Ovary (tissue), 9 donors: Measurements from ENCODE around the gene ABHD4. TPM values are rescaled to one million over a fixed set of nuclear protein-coding genes. Genes with fewer than 3 reads are reported as not detected.

Source experiments
- DNase-seq, 5 donors: peaks; one replicate each; pipeline ENCODE4 v3.0.0-alpha.2; 2019 to 2020
- H3K27ac ChIP-seq, 2 donors: fragments of 200-600 bp; one replicate each; pipeline versions ENCODE4 v1.5.1 to v1.8.0; 2019 to 2022
- H3K27me3 ChIP-seq: fragments of 200-600 bp; one replicate; pipeline ENCODE4 v1.8.0; 2022
- H3K36me3 ChIP-seq: fragments of 200-600 bp; sonication (generic); one replicate; pipeline ENCODE4 v1.5.1; 2019
- H3K4me1 ChIP-seq: one replicate; pipeline ENCODE4 v1.8.1; 2013; ENCODE audit warnings: mild to moderate bottlenecking, moderate library complexity; ENCODE audit not compliant: insufficient read depth
- H3K4me3 ChIP-seq: fragments of 200-600 bp; sonication (generic); one replicate; pipeline ENCODE4 v1.5.1; 2017
- H3K9me3 ChIP-seq, 2 donors: fragments of 200-600 bp in 1 of 2; sonication (generic) in 1 of 2; one replicate each; pipeline versions ENCODE4 v1.5.1 to v1.8.1; 2013 to 2019; ENCODE audit warnings: mild to moderate bottlenecking in 1 of 2, moderate library complexity in 1 of 2
- EP300 ChIP-seq: sonication (generic); formaldehyde crosslinking; IDR thresholded peaks from one replicate; pipeline ENCODE4 v1.6.1; 2017; ENCODE audit warnings: antibody characterized with exemption
- POLR2A ChIP-seq: fragments of 450-650 bp; IDR thresholded peaks from one replicate; pipeline ENCODE4 v1.6.1; 2017; ENCODE audit warnings: antibody characterized with exemption, mild to moderate bottlenecking, moderate library complexity
- WGBS, 3 donors: extraction: QIAGEN DNeasy Blood & Tissue Kit in 1 of 3; methylation state at CpG; one replicate each; pipeline versions ENCODE4 v1.1.5 to v1.1.7; 2013 to 2017; 5-methylcytosine and 5-hydroxymethylcytosine counted together
- intact Hi-C, 4 donors: fragments of 100-400 bp; cut with DNase I; formaldehyde crosslinking; loops; one replicate each; pipeline versions ENCODE4 v1.11.0 to v1.15.1; 2022 to 2023
- polyA plus RNA-seq, 2 donors: library from polyadenylated mRNA; stranded (reverse); fragments of 200-250 nt in 1 of 2; fragments of 350-450 nt in 1 of 2; fragmentation: Illumina TruSeq in 1 of 2; extraction: RNeasy Lipid Tissue Mini Kit (QIAGEN cat#74804) in 1 of 2; gene quantifications; one replicate each; pipeline ENCODE4 v1.2.3, GENCODE V29; 2013 to 2014
- total RNA-seq, 7 donors: library from RNA; depleted of rRNA in 2 of 7; stranded (reverse); fragments of >200 nt in 2 of 7; fragmentation: NEBNext Ultra II Directional in 3 of 7; extraction: Animal tissue kit (Norgen Biotek cat#: 25700) in 3 of 7; gene quantifications; one replicate each; pipeline versions ENCODE4 v1.1.0 to v1.2.4, GENCODE V29; 2016 to 2023
- TF ChIP-seq, protein P1 (sequence below), 3 donors: fragments of 450-650 bp in 2 of 3; fragments of 200-600 bp in 1 of 3; IDR thresholded peaks; one replicate each; pipeline versions ENCODE4 v1.5.1 to v1.8.0; 2016 to 2022; ENCODE audit warnings: antibody characterized with exemption in 3 of 3, mild to moderate bottlenecking in 1 of 3
- donor health status: DM: no; HTN: no; CAD: no; lungs with moderate emphysema.
- donor health status: DM: no; HTN: no; CAD: no.
- donor health status: Bipolar disorder and iron deficiency.
- donor health status: DM: yes; HTN: yes; CAD: no.
- donor health status: DM: no; HTN: no; CAD: no.
- donor health status: DM: yes; HTN: yes; CAD: no.

ABHD4 gene
- total and polyA plus RNA-seq, 9 donors = 5.6 to 64.0 (median 18.8) TPM

- WGBS, 3 donors = 0% methylated on average over 44 of the region's 44 CpGs
- Histone ChIP-seq H3K27ac (peak within 1 kb of the TSS; percentile 53 to 85), H3K36me3 (no peaks in the 10 kb centered on the region), H3K4me1 (peaks cover 5% of the 10 kb centered on the region), H3K9me3 (no peaks in the 10 kb centered on the region), H3K4me3 (peak within 1 kb of the TSS; percentile 88), H3K27me3 (no peaks in the 10 kb centered on the region)
- TF ChIP-seq, protein P1, sequence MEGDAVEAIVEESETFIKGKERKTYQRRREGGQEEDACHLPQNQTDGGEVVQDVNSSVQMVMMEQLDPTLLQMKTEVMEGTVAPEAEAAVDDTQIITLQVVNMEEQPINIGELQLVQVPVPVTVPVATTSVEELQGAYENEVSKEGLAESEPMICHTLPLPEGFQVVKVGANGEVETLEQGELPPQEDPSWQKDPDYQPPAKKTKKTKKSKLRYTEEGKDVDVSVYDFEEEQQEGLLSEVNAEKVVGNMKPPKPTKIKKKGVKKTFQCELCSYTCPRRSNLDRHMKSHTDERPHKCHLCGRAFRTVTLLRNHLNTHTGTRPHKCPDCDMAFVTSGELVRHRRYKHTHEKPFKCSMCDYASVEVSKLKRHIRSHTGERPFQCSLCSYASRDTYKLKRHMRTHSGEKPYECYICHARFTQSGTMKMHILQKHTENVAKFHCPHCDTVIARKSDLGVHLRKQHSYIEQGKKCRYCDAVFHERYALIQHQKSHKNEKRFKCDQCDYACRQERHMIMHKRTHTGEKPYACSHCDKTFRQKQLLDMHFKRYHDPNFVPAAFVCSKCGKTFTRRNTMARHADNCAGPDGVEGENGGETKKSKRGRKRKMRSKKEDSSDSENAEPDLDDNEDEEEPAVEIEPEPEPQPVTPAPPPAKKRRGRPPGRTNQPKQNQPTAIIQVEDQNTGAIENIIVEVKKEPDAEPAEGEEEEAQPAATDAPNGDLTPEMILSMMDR (IDR thresholded peaks at IDR 0.05) = peak in 2 of 3 donors; percentile 21 to 53
- TF ChIP-seq EP300 = peak; percentile 9
- TF ChIP-seq POLR2A = peak; percentile 90
- intact Hi-C loops = loop anchor here in 1 of 4 donors (10.0 kb wide), 1 partner anchor 246 kb away; the partner anchor contains the start of gene MMP14
- DNase-seq = peak; percentile 98 to 100 (median 99)
Observed at GRCh38 chr14:22589096-22589839, 8.8 kb upstream of the ABHD4 start, which contains the start of gene DAD1. DAD1 (minus strand) TSS chr14:22589224; CDS start chr14:22589157, 67 bp downstream.

- 47 to 53% (median 48%) methylated on average over 3 of the region's 3 CpGs for WGBS, 3 donors
- Histone ChIP-seq H3K27me3 (no peaks in the 10 kb centered on the region), H3K27ac (no peak overlapping the region), H3K36me3 (no peaks in the 10 kb centered on the region), H3K4me3 (no peak overlapping the region), H3K4me1 (peaks cover 2% of the 10 kb centered on the region), H3K9me3 (no peaks in the 10 kb centered on the region)
- DNase-seq = no peak
- TF ChIP-seq, protein P1 (IDR thresholded peaks at IDR 0.05) = no peak
- TF ChIP-seq POLR2A = no peak
- no peak for TF ChIP-seq EP300
- intact Hi-C loops = loop anchor here in 1 of 4 donors (10.0 kb wide), 1 partner anchor 172 kb away; the partner anchor contains the start of gene OXA1L
Observed at GRCh38 chr14:22593189-22593588, 4.9 kb upstream of the ABHD4 start.

DNA sequence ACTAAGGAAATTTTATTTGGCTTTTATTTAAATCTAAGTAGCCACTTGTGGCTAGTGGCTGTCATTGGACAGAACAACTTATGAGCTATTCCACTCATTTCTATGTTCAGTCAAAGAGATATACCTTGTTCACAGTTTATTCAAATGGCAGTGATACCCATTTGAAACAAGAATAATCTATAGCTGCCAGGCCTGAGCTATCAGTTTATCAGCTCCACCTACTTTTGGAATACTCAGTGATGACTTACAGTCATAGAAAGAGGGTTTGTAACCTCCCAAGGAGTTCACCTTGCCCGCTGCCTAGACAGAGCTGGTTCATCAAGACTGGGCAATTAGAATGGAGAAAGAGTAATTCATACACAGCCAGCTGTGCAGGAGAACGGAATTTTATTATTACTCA lies 4.5 kb upstream of the ABHD4 start:
- Histone ChIP-seq H3K36me3 (no peaks in the 10 kb centered on the region), H3K4me1 (peaks cover 2% of the 10 kb centered on the region), H3K4me3 (no peak overlapping the region), H3K27ac (no peak overlapping the region), H3K9me3 (no peaks in the 10 kb centered on the region), H3K27me3 (no peaks in the 10 kb centered on the region)
- 63 to 88% (median 63%) methylated on average over 2 of the region's 2 CpGs for WGBS, 3 donors
- DNase-seq = no peak
- no peak for TF ChIP-seq EP300
- TF ChIP-seq POLR2A = no peak
- TF ChIP-seq, protein P1 (IDR thresholded peaks at IDR 0.05) = no peak
- intact Hi-C loops = loop anchor here in 1 of 4 donors (10.0 kb wide), 1 partner anchor 171 kb away; the partner anchor contains the start of gene OXA1L

DNA sequence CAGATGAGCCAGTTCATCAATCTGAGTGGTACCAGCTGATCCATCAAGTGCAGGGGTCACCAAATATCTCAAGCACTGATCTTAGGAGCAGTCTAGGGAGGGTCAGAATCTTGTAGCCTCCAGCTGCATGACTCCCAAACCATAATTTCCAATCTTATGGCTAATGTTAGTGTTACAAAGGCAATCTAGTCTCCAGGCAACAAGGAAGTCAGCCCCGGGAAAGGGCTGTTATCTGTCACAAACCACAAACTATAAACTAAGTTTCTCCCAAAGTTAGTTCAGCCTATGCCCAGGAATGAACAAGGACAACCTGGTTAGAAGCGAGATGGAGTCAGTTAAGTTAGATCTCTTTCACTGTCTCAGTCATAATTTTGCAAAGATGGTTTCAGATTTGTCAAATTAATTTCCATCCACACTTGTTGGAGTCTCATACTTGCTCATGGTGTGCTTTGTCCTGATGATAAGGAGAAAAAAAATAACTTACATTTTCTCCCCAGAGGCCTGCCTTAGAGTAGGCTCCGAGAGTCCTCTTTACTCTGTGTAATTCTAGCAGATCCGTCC lies 3.9 kb upstream of the ABHD4 start:
- TF ChIP-seq, protein P1 (IDR thresholded peaks at IDR 0.05) = no peak
- TF ChIP-seq POLR2A = no peak
- no peak for TF ChIP-seq EP300
- Histone ChIP-seq H3K9me3 (no peaks in the 10 kb centered on the region), H3K36me3 (no peaks in the 10 kb centered on the region), H3K27ac (no peak overlapping the region), H3K4me1 (peaks cover 2% of the 10 kb centered on the region), H3K4me3 (no peak overlapping the region), H3K27me3 (no peaks in the 10 kb centered on the region)
- WGBS, 3 donors = 13 to 28% (median 23%) methylated on average over 4 of the region's 4 CpGs
- no peak for DNase-seq
- intact Hi-C loops = loop anchor here in 1 of 4 donors (10.0 kb wide), 1 partner anchor 171 kb away; the partner anchor contains the start of gene OXA1L
